PC-9 (cell line): ENCODE measurements around the gene SMIM11.

Experiments
- CTCF ChIP-seq: fragments of 200-600 bp; sonication (generic); conservative IDR thresholded peaks from 2 replicates; pipeline ENCODE4 v1.6.1; 2017; ENCODE audit warnings: mixed run types, antibody characterized with exemption, mild to moderate bottlenecking, moderate library complexity
- EZH2 ChIP-seq: fragments of 200-600 bp; sonication (generic); IDR thresholded peaks from 2 replicates; pipeline ENCODE4 v1.8.0; 2017; ENCODE audit warnings: antibody characterized with exemption, low read depth

- TF ChIP-seq CTCF (no peak), EZH2 (no peak)
Measured at GRCh38 chr21:34360488-34361241, 14.6 kb upstream of the SMIM11 start.
